Duodenal mucosa (tissue), 2 donors: ENCODE data around the gene AP2M1.
"Not testable (repeated sequence)": the region's sequence is repeated elsewhere in the genome, so short reads cannot be mapped to it uniquely, and the experiment has no call there.

ENCODE experiments used
- H3K27ac ChIP-seq: one replicate; pipeline ENCODE4 v1.7.0; 2013; ENCODE audit warnings: low read depth, low read length
- H3K27me3 ChIP-seq, 2 donors: one replicate each; pipeline ENCODE4 v1.7.0; 2013; ENCODE audit warnings: low read length in 2 of 2, control low read depth in 1 of 2; ENCODE audit not compliant: insufficient read depth in 2 of 2, control insufficient read depth in 1 of 2
- H3K36me3 ChIP-seq, 2 donors: one replicate each; pipeline ENCODE4 v1.7.0; 2013; ENCODE audit warnings: low read length in 2 of 2, control low read depth in 1 of 2; ENCODE audit not compliant: insufficient read depth in 2 of 2, control insufficient read depth in 1 of 2
- H3K4me1 ChIP-seq, 2 donors: one replicate each; pipeline ENCODE4 v1.7.0; 2013; ENCODE audit warnings: low read length in 2 of 2, control low read depth in 1 of 2; ENCODE audit not compliant: insufficient read depth in 2 of 2, control insufficient read depth in 1 of 2
- H3K4me3 ChIP-seq, 2 donors: one replicate each; pipeline ENCODE4 v1.7.0; 2013; ENCODE audit warnings: low read length in 2 of 2, low read depth in 1 of 2
- H3K9ac ChIP-seq, 2 donors: one replicate each; pipeline ENCODE4 v1.7.0; 2013; ENCODE audit warnings: low read length in 2 of 2, low read depth in 1 of 2
- H3K9me3 ChIP-seq, 2 donors: one replicate each; pipeline ENCODE4 v1.7.0; 2013; ENCODE audit warnings: low read length in 2 of 2, control low read depth in 1 of 2; ENCODE audit not compliant: control insufficient read depth in 1 of 2

AP2M1 gene

GRCh38 chr3:184156522-184156955, 18.1 kb upstream of the AP2M1 start:
- Histone ChIP-seq H3K4me1 (peaks cover 16 to 27% of the 10 kb centered on the region in 2 donors), H3K4me3 (peak overlapping the region; percentile 95 to 97), H3K27ac (peak overlapping the region; percentile 65), H3K9me3 (no peaks in the 10 kb centered on the region), H3K9ac (peak overlapping the region; percentile 71 to 72), H3K36me3 (no peaks in the 10 kb centered on the region), H3K27me3 (no peaks in the 10 kb centered on the region)

- Histone ChIP-seq H3K36me3 (no peaks in the 10 kb centered on the region), H3K9me3 (no peaks in the 10 kb centered on the region), H3K27ac (peak overlapping the region; percentile 48), H3K9ac (peak overlapping the region; percentile 71 to 72), H3K27me3 (no peaks in the 10 kb centered on the region), H3K4me3 (peak overlapping the region; percentile 95 to 97), H3K4me1 (peaks cover 16 to 27% of the 10 kb centered on the region in 2 donors)
Observed at GRCh38 chr3:184157206-184157605, 17.4 kb upstream of the AP2M1 start.

GRCh38 chr3:184158404-184158803, 16.3 kb upstream of the AP2M1 start:
- Histone ChIP-seq H3K27me3 (no peaks in the 10 kb centered on the region), H3K36me3 (peaks cover under 1 to 7% of the 10 kb centered on the region in 2 donors), H3K9ac (no peak overlapping the region), H3K4me1 (peaks cover 16 to 27% of the 10 kb centered on the region in 2 donors), H3K4me3 (no peak overlapping the region), H3K27ac (no peak overlapping the region), H3K9me3 (no peaks in the 10 kb centered on the region)

DNA sequence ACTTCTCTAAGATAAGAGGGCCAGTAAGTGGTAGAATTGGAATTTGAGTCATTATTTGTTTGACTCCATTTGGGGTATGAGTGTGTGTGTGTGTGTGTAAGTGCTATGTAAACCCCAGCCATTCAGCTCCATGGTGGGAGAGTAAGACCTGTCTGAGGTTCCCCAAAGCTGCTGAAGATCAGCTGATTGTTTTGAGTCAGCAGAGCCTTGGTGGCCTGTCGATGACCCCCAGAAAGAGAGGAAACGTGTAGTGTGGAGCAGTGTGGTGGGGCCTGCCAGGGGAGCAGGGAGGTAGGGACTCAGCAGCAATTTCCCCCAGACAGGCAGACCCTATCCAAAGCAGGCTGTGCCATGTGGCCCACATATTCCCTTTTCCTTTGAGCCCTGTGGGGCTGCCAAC, 14.2 kb upstream of the AP2M1 start:
- H3K9ac ChIP-seq: no peak overlapping the region
- peaks cover 16 to 23% of the 10 kb centered on the region in 2 donors for H3K4me1 ChIP-seq
- no peaks in the 10 kb centered on the region for H3K9me3 ChIP-seq
- H3K27ac ChIP-seq: no peak overlapping the region
- H3K27me3 ChIP-seq: no peaks in the 10 kb centered on the region
- H3K4me3 ChIP-seq: no peak overlapping the region
- peaks cover 20 to 28% of the 10 kb centered on the region in 2 donors for H3K36me3 ChIP-seq

DNA sequence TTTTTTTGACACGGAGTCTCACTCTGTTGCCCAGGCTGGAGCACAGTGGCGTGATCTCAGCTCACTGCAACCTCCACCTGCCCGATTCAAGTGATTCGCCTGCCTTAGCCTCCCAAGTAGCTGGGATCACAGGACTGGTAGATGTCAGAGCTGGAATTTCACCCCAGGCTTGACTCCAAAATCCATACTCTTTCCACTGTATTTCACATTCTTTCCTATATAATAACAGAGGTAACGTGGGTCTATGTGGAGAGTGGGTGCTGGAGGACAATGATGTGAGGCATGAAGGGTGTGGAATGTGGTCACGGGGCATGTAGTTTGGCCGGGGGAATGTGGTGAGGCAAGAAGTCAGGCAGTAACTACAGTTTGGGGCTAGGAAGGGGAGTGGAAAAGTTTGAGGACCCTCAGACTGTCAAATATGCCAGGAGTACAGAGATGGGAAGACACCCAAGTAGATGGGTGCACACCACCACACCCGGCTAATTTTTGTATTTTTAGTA, 12.0 kb upstream of the AP2M1 start:
- H3K27me3 ChIP-seq, H3K9ac ChIP-seq, H3K4me3 ChIP-seq, H3K9me3 ChIP-seq, H3K27ac ChIP-seq: not testable (repeated sequence)
- H3K4me1 ChIP-seq: peaks cover 6 to 10% of the 10 kb centered on the region in 2 donors
- peaks cover 39 to 49% of the 10 kb centered on the region in 2 donors for H3K36me3 ChIP-seq

DNA sequence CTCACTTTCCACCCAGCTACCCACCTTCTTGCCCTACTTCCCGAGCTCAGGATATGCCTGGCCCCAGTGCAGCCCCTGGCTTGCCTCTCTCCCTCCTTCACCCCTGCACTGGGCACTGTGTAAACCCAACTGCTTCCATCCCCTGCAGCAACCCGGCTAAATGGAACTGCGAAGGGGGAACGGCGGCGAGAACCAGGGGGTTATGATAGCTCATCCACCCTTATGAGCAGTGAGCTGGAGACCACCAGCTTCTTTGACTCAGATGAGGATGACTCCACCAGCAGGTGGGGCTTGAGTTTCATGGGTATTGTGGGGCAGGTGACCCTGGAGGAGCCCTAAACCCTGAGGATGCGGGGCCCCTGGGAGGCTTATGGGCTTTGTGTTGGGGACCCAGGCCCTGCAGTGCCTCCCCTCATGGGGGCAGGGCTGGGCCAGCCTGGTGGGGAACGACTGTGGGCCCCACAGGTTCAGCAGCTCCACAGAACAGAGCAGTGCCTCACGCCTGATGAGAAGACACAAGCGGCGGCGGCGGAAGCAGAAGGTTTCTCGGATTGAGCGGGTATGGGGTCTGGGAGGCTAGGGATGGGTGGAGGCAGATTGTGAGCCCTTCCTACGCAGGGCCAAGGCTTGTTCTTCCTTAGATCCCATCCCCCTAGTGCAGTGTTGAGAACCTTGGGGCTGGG, 9.9 kb upstream of the AP2M1 start:
- H3K36me3 ChIP-seq: peaks cover 51 to 70% of the 10 kb centered on the region in 2 donors
- H3K27ac ChIP-seq: no peak overlapping the region
- H3K4me1 ChIP-seq: peaks cover 0 to 7% of the 10 kb centered on the region in 2 donors
- no peak overlapping the region for H3K9ac ChIP-seq
- no peaks in the 10 kb centered on the region for H3K27me3 ChIP-seq
- H3K4me3 ChIP-seq: no peak overlapping the region
- H3K9me3 ChIP-seq: no peaks in the 10 kb centered on the region

GRCh38 chr3:184165543-184165942, 9.1 kb upstream of the AP2M1 start:
- Histone ChIP-seq H3K36me3 (peaks cover 51 to 72% of the 10 kb centered on the region in 2 donors), H3K27me3 (no peaks in the 10 kb centered on the region), H3K27ac (no peak overlapping the region), H3K4me1 (peaks cover 0 to 5% of the 10 kb centered on the region in 2 donors), H3K9ac (no peak overlapping the region), H3K4me3 (no peak overlapping the region), H3K9me3 (no peaks in the 10 kb centered on the region)

- H3K27ac ChIP-seq: no peak overlapping the region
- H3K27me3 ChIP-seq: no peaks in the 10 kb centered on the region
- no peaks in the 10 kb centered on the region for H3K4me1 ChIP-seq
- no peaks in the 10 kb centered on the region for H3K9me3 ChIP-seq
- H3K4me3 ChIP-seq: no peak overlapping the region
- H3K36me3 ChIP-seq: peaks cover 56 to 83% of the 10 kb centered on the region in 2 donors
- H3K9ac ChIP-seq: no peak overlapping the region
Observed at GRCh38 chr3:184166671-184167070, 8.0 kb upstream of the AP2M1 start.

- H3K4me3 ChIP-seq: no peak overlapping the region
- H3K4me1 ChIP-seq: no peaks in the 10 kb centered on the region
- H3K27ac ChIP-seq: no peak overlapping the region
- H3K9ac ChIP-seq: no peak overlapping the region
- peaks cover 58 to 84% of the 10 kb centered on the region in 2 donors for H3K36me3 ChIP-seq
- no peaks in the 10 kb centered on the region for H3K9me3 ChIP-seq
- no peaks in the 10 kb centered on the region for H3K27me3 ChIP-seq
Observed at GRCh38 chr3:184167786-184168185, 6.9 kb upstream of the AP2M1 start.

GRCh38 chr3:184168363-184169120, 6.1 kb upstream of the AP2M1 start:
- no peaks in the 10 kb centered on the region for H3K4me1 ChIP-seq
- H3K27me3 ChIP-seq: no peaks in the 10 kb centered on the region
- no peak overlapping the region for H3K9ac ChIP-seq
- H3K27ac ChIP-seq: no peak overlapping the region
- H3K9me3 ChIP-seq: no peaks in the 10 kb centered on the region
- H3K4me3 ChIP-seq: no peak overlapping the region
- H3K36me3 ChIP-seq: peaks cover 57 to 79% of the 10 kb centered on the region in 2 donors
